Measurements from ENCODE around the gene UBALD1.
"Not testable (repeated sequence)": the region's sequence is repeated elsewhere in the genome, so short reads cannot be mapped to it uniquely, and the experiment has no call there.

The UBALD1 gene

GRCh38 chr16:4651827-4652226, 37.1 kb upstream of the UBALD1 start:
- no peak for TF ChIP-seq EZH2 (IDR thresholded peaks at IDR 0.05; ENCODE audit: borderline replicate concordance, low read length)
- TF ChIP-seq CTCF (IDR thresholded peaks at IDR 0.05; ENCODE audit: low read length) = no peak
- H3K9ac ChIP-seq (ENCODE audit: low read length) = no peak overlapping the region
- no peaks in the 10 kb centered on the region for H4K20me1 ChIP-seq (ENCODE audit: insufficient read depth, low read length)
- H3K27ac ChIP-seq (ENCODE audit: low read depth, low read length, poor library complexity, severe bottlenecking) = no peak overlapping the region
- no peaks in the 10 kb centered on the region for H3K79me2 ChIP-seq (ENCODE audit: insufficient read depth, low read length)
- H3K4me3 ChIP-seq (ENCODE audit: low read depth, low read length, poor library complexity, severe bottlenecking) = no peak overlapping the region
- no peaks in the 10 kb centered on the region for H3K9me2 ChIP-seq (ENCODE audit: low read depth, low read length)
- H3F3A ChIP-seq (ENCODE audit: insufficient read depth, low read length) = no peaks in the 10 kb centered on the region
- H2AFZ ChIP-seq (ENCODE audit: low read length) = no peak overlapping the region
- H3K4me2 ChIP-seq (ENCODE audit: low read length) = no peak overlapping the region
- no peaks in the 10 kb centered on the region for H3K27me3 ChIP-seq (ENCODE audit: insufficient read depth, low read length)
- no peaks in the 10 kb centered on the region for H3K9me3 ChIP-seq (ENCODE audit: low read length)
- H3K36me3 ChIP-seq (ENCODE audit: insufficient read depth, low read length) = peaks cover 50% of the 10 kb centered on the region
- H3K4me1 ChIP-seq (ENCODE audit: insufficient read depth, low read length, severe bottlenecking) = no peaks in the 10 kb centered on the region

- TF ChIP-seq CTCF (IDR thresholded peaks at IDR 0.05; ENCODE audit: low read length) = peak; percentile 92
- not testable (repeated sequence) for H3F3A ChIP-seq (ENCODE audit: insufficient read depth, low read length); H2AFZ ChIP-seq (ENCODE audit: low read length); H3K9me2 ChIP-seq (ENCODE audit: low read depth, low read length); H3K27me3 ChIP-seq (ENCODE audit: insufficient read depth, low read length); H3K9ac ChIP-seq (ENCODE audit: low read length); H3K27ac ChIP-seq (ENCODE audit: low read depth, low read length, poor library complexity, severe bottlenecking); H3K4me2 ChIP-seq (ENCODE audit: low read length); H3K4me3 ChIP-seq (ENCODE audit: low read depth, low read length, poor library complexity, severe bottlenecking); H3K79me2 ChIP-seq (ENCODE audit: insufficient read depth, low read length); H3K4me1 ChIP-seq (ENCODE audit: insufficient read depth, low read length, severe bottlenecking); H4K20me1 ChIP-seq (ENCODE audit: insufficient read depth, low read length); H3K9me3 ChIP-seq (ENCODE audit: low read length)
- peaks cover 41% of the 10 kb centered on the region for H3K36me3 ChIP-seq (ENCODE audit: insufficient read depth, low read length)
Observed at GRCh38 chr16:4650443-4651074, 35.9 kb upstream of the UBALD1 start.

- H3K9me3 ChIP-seq (ENCODE audit: low read length) = no peaks in the 10 kb centered on the region
- H4K20me1 ChIP-seq (ENCODE audit: insufficient read depth, low read length) = no peaks in the 10 kb centered on the region
- H3K27me3 ChIP-seq (ENCODE audit: insufficient read depth, low read length) = no peaks in the 10 kb centered on the region
- no peak overlapping the region for H3K9ac ChIP-seq (ENCODE audit: low read length)
- TF ChIP-seq CTCF (IDR thresholded peaks at IDR 0.05; ENCODE audit: low read length) (no peak), EZH2 (IDR thresholded peaks at IDR 0.05; ENCODE audit: borderline replicate concordance, low read length) (no peak)
- no peak overlapping the region for H3K27ac ChIP-seq (ENCODE audit: low read depth, low read length, poor library complexity, severe bottlenecking)
- no peak overlapping the region for H2AFZ ChIP-seq (ENCODE audit: low read length)
- H3K9me2 ChIP-seq (ENCODE audit: low read depth, low read length) = no peaks in the 10 kb centered on the region
- no peaks in the 10 kb centered on the region for H3F3A ChIP-seq (ENCODE audit: insufficient read depth, low read length)
- H3K4me3 ChIP-seq (ENCODE audit: low read depth, low read length, poor library complexity, severe bottlenecking) = no peak overlapping the region
- H3K4me2 ChIP-seq (ENCODE audit: low read length) = no peak overlapping the region
- no peaks in the 10 kb centered on the region for H3K79me2 ChIP-seq (ENCODE audit: insufficient read depth, low read length)
- peaks cover 34% of the 10 kb centered on the region for H3K36me3 ChIP-seq (ENCODE audit: insufficient read depth, low read length)
- no peaks in the 10 kb centered on the region for H3K4me1 ChIP-seq (ENCODE audit: insufficient read depth, low read length, severe bottlenecking)
Observed at GRCh38 chr16:4649744-4650442, 35.2 kb upstream of the UBALD1 start.
